Astrocyte (in vitro differentiated cells and primary cell): ENCODE results near the gene SNX30. TPM values are rescaled to one million over a fixed set of nuclear protein-coding genes. Genes with fewer than 3 reads are reported as not detected.

Source experiments
- DNase-seq: peaks from one replicate; pipeline ENCODE4 v3.0.0-alpha.2; 2010; ENCODE audit warnings: low read depth
- FAIRE-seq: peaks from 2 replicates; lab custom pipeline; 2011; peaks lifted over from hg19 to GRCh38; lab: Jason Lieb, UNC
- H2AFZ ChIP-seq: 2 replicates; pipeline ENCODE4 v1.6.0; 2012; ENCODE audit warnings: low read depth, low read length, inconsistent platforms
- H3K27ac ChIP-seq: 2 replicates; pipeline ENCODE4 v1.5.1; 2011; ENCODE audit warnings: low read depth, low read length, inconsistent platforms
- H3K27me3 ChIP-seq: 2 replicates; pipeline ENCODE4 v1.6.0; 2011; ENCODE audit warnings: low read length, inconsistent platforms; ENCODE audit not compliant: insufficient read depth
- H3K36me3 ChIP-seq: 2 replicates; pipeline ENCODE4 v1.5.1; 2011; ENCODE audit warnings: low read length, inconsistent platforms; ENCODE audit not compliant: insufficient read depth
- H3K4me1 ChIP-seq: 2 replicates; pipeline ENCODE4 v1.5.1; 2011; ENCODE audit warnings: low read length, inconsistent platforms; ENCODE audit not compliant: insufficient read depth
- H3K4me2 ChIP-seq: 2 replicates; pipeline ENCODE4 v1.6.0; 2012; ENCODE audit warnings: low read length, inconsistent platforms
- H3K4me3 ChIP-seq: 2 replicates; pipeline ENCODE4 v1.5.1; 2011; ENCODE audit warnings: low read depth, mild to moderate bottlenecking, low read length, inconsistent platforms; ENCODE audit not compliant: insufficient read depth
- H3K79me2 ChIP-seq: 2 replicates; pipeline ENCODE4 v1.6.0; 2012; ENCODE audit warnings: mild to moderate bottlenecking, low read length, inconsistent platforms; ENCODE audit not compliant: insufficient read depth
- H3K9ac ChIP-seq: 2 replicates; pipeline ENCODE4 v1.6.0; 2012; ENCODE audit warnings: mild to moderate bottlenecking, low read length, inconsistent platforms
- H3K9me3 ChIP-seq: 2 replicates; pipeline ENCODE4 v1.5.1; 2012; ENCODE audit warnings: low read depth, mild to moderate bottlenecking, low read length, inconsistent platforms; ENCODE audit not compliant: insufficient read depth
- H4K20me1 ChIP-seq: 2 replicates; pipeline ENCODE4 v1.6.0; 2012; ENCODE audit warnings: low read length, inconsistent platforms; ENCODE audit not compliant: insufficient read depth
- H3K27ac Mint-ChIP-seq: one replicate; pipeline ENCODE4 v1.8.0; 2021; ENCODE audit warnings: mild to moderate bottlenecking, mixed read lengths; ENCODE audit not compliant: unreplicated experiment
- H3K27me3 Mint-ChIP-seq: one replicate; pipeline ENCODE4 v1.8.0; 2021; ENCODE audit warnings: low read depth, mixed read lengths; ENCODE audit not compliant: unreplicated experiment
- H3K36me3 Mint-ChIP-seq: one replicate; pipeline ENCODE4 v1.8.0; 2021; ENCODE audit warnings: low read depth, mixed read lengths; ENCODE audit not compliant: unreplicated experiment
- H3K4me1 Mint-ChIP-seq: one replicate; pipeline ENCODE4 v1.8.0; 2021; ENCODE audit warnings: low read depth, mixed read lengths; ENCODE audit not compliant: unreplicated experiment
- H3K4me3 Mint-ChIP-seq: one replicate; pipeline ENCODE4 v1.8.0; 2021; ENCODE audit warnings: mild to moderate bottlenecking, moderate library complexity, mixed read lengths; ENCODE audit not compliant: unreplicated experiment
- H3K9me3 Mint-ChIP-seq: one replicate; pipeline ENCODE4 v1.8.0; 2021; ENCODE audit warnings: mild to moderate bottlenecking, mixed read lengths; ENCODE audit not compliant: unreplicated experiment
- CTCF ChIP-seq: IDR thresholded peaks from 2 replicates; pipeline ENCODE4 v1.5.1; 2011; ENCODE audit warnings: low read depth, mild to moderate bottlenecking, inconsistent platforms, low read length, moderate library complexity; ENCODE audit not compliant: insufficient read depth
- EZH2 ChIP-seq: IDR thresholded peaks from 2 replicates; pipeline ENCODE4 v1.6.1; 2012; ENCODE audit warnings: mild to moderate bottlenecking, low read length, inconsistent platforms; ENCODE audit not compliant: insufficient read depth
- total RNA-seq: library from RNA; stranded (reverse); gene quantifications from 2 replicates; pipeline ENCODE4 v1.2.1, GENCODE V29; 2021

Gene SNX30
- total RNA-seq, 1 donor from 2014 or later, result 12.8 TPM

- H3K27me3 ChIP-seq, result no peaks in the 10 kb centered on the region
- H2AFZ ChIP-seq, result no peak overlapping the region
Observed at GRCh38 chr9:112864982-112865381, 114.4 kb downstream of the SNX30 start.

GRCh38 chr9:112866662-112867274, 116.2 kb downstream of the SNX30 start:
- Histone ChIP-seq H3K4me3 (no peak overlapping the region), H4K20me1 (no peaks in the 10 kb centered on the region), H3K79me2 (no peaks in the 10 kb centered on the region), H3K9me3 (no peaks in the 10 kb centered on the region), H3K9ac (no peak overlapping the region), H3K4me1 (peaks cover 4% of the 10 kb centered on the region), H3K36me3 (no peaks in the 10 kb centered on the region), H3K4me2 (no peak overlapping the region), H3K27ac (no peak overlapping the region), H2AFZ (no peak overlapping the region), H3K27me3 (no peaks in the 10 kb centered on the region)
- no peaks in the 10 kb centered on the region for H3K27me3 Mint-ChIP-seq
- FAIRE-seq, result no peak
- peaks cover 6% of the 10 kb centered on the region for H3K4me1 Mint-ChIP-seq
- no peak overlapping the region for H3K27ac Mint-ChIP-seq
- no peak overlapping the region for H3K4me3 Mint-ChIP-seq
- no peak for DNase-seq
- peaks cover 9% of the 10 kb centered on the region for H3K36me3 Mint-ChIP-seq
- TF ChIP-seq CTCF (no peak), EZH2 (no peak)
- H3K9me3 Mint-ChIP-seq, result peaks cover 2% of the 10 kb centered on the region

More at GRCh38 chr9:112864982-112865381, 114.4 kb downstream of the SNX30 start:
- Histone ChIP-seq H3K27ac (no peak overlapping the region), H3K9ac (no peak overlapping the region), H3K79me2 (no peaks in the 10 kb centered on the region), H3K4me1 (peaks cover 4% of the 10 kb centered on the region), H3K4me3 (no peak overlapping the region), H4K20me1 (no peaks in the 10 kb centered on the region), H3K4me2 (no peak overlapping the region), H3K36me3 (no peaks in the 10 kb centered on the region), H3K9me3 (no peaks in the 10 kb centered on the region)
- FAIRE-seq (no peak), DNase-seq (no peak)
- H3K4me1 Mint-ChIP-seq, result peaks cover 8% of the 10 kb centered on the region
- H3K4me3 Mint-ChIP-seq, result no peak overlapping the region
- H3K27me3 Mint-ChIP-seq, result no peaks in the 10 kb centered on the region
- peaks cover 15% of the 10 kb centered on the region for H3K36me3 Mint-ChIP-seq
- H3K9me3 Mint-ChIP-seq, result peaks cover 2% of the 10 kb centered on the region
- no peak overlapping the region for H3K27ac Mint-ChIP-seq
- TF ChIP-seq EZH2 (no peak), CTCF (no peak)

GRCh38 chr9:112867275-112867991, 116.9 kb downstream of the SNX30 start:
- Histone ChIP-seq H3K4me3 (no peak overlapping the region), H3K4me2 (peak overlapping the region; percentile 46), H3K27ac (no peak overlapping the region), H4K20me1 (no peaks in the 10 kb centered on the region), H2AFZ (no peak overlapping the region), H3K4me1 (peaks cover 4% of the 10 kb centered on the region), H3K9ac (no peak overlapping the region), H3K79me2 (no peaks in the 10 kb centered on the region), H3K27me3 (no peaks in the 10 kb centered on the region), H3K9me3 (no peaks in the 10 kb centered on the region), H3K36me3 (no peaks in the 10 kb centered on the region)
- FAIRE-seq (no peak), DNase-seq (peak; percentile 59)
- Mint-ChIP-seq H3K4me3 (no peak overlapping the region), H3K27ac (peak overlapping the region; percentile 14), H3K9me3 (peaks cover 2% of the 10 kb centered on the region), H3K36me3 (peaks cover 14% of the 10 kb centered on the region), H3K27me3 (no peaks in the 10 kb centered on the region), H3K4me1 (peaks cover 5% of the 10 kb centered on the region)
- TF ChIP-seq EZH2, result no peak
- TF ChIP-seq CTCF, result no peak
